Uterus (tissue), 4 donors: ENCODE results near the gene CD4. TPM values are rescaled to one million over a fixed set of nuclear protein-coding genes. Genes with fewer than 3 reads are reported as not detected.

Experiments used
- DNase-seq, 2 donors: peaks; one replicate each; pipeline ENCODE4 v3.0.0-alpha.2; 2019 to 2020
- H3K27ac ChIP-seq, 2 donors: fragments of 200-600 bp; sonication (generic); 1 replicate in 1 of 2; 2 replicates in 1 of 2; pipeline ENCODE4 v1.5.1; 2016 to 2018
- H3K27me3 ChIP-seq, 2 donors: fragments of 200-600 bp; sonication (generic); one replicate each; pipeline ENCODE4 v1.5.1; 2018 to 2019; ENCODE audit warnings: control low read depth in 1 of 2
- H3K36me3 ChIP-seq, 2 donors: fragments of 200-600 bp; sonication (generic); one replicate each; pipeline ENCODE4 v1.5.1; 2019; ENCODE audit warnings: control low read depth in 1 of 2
- H3K4me1 ChIP-seq, 2 donors: fragments of 200-600 bp; sonication (generic); one replicate each; pipeline ENCODE4 v1.5.1; 2018 to 2019; ENCODE audit warnings: control low read depth in 1 of 2
- H3K4me3 ChIP-seq, 2 donors: fragments of 200-600 bp; sonication (generic); 1 replicate in 1 of 2; 2 replicates in 1 of 2; pipeline ENCODE4 v1.5.1; 2018 to 2019; ENCODE audit warnings: mild to moderate bottlenecking in 1 of 2
- H3K9me3 ChIP-seq, 2 donors: fragments of 200-600 bp; sonication (generic); one replicate each; pipeline ENCODE4 v1.5.1; 2019; ENCODE audit warnings: control low read depth in 1 of 2
- CTCF ChIP-seq, 4 experiments: fragments of 200-600 bp in 2 of 4; fragments of 450-650 bp in 2 of 4; sonication (generic) in 2 of 4; IDR thresholded peaks; one replicate each; pipeline ENCODE4 v1.5.1; 2016 to 2019; ENCODE audit warnings: antibody characterized with exemption in 4 of 4, mild to moderate bottlenecking in 2 of 4, moderate library complexity in 1 of 4
- POLR2A ChIP-seq, 2 donors: fragments of 450-650 bp; IDR thresholded peaks; one replicate each; pipeline ENCODE4 v1.6.1; 2016; ENCODE audit warnings: antibody characterized with exemption in 2 of 2, mild to moderate bottlenecking in 1 of 2, moderate library complexity in 1 of 2
- intact Hi-C: fragments of 100-400 bp; cut with DNase I; formaldehyde crosslinking; loops from one replicate; pipeline ENCODE4 v1.15.1; 2023; ENCODE audit warnings: low total_unique reads
- total RNA-seq, 4 donors: library from RNA; depleted of rRNA in 3 of 4; stranded (reverse); fragments of >200 nt in 3 of 4; gene quantifications; one replicate each; pipeline versions ENCODE4 v1.1.0 to v1.2.4, GENCODE V29; 2014 to 2023
- donor health status: DM: yes; HTN: yes; CAD: no.

The CD4 gene
- total RNA-seq, 4 donors from 2014 or later = 1.0 to 24.3 (median 10.4) TPM

GRCh38 chr12:6774499-6775062 lies 14.7 kb upstream of the CD4 start:
- no peak for DNase-seq
- Histone ChIP-seq H3K9me3 (no peaks in the 10 kb centered on the region), H3K4me3 (no peak overlapping the region), H3K27me3 (no peaks in the 10 kb centered on the region), H3K36me3 (no peaks in the 10 kb centered on the region), H3K27ac (peak overlapping the region; percentile 74 to 98), H3K4me1 (no peaks in the 10 kb centered on the region)
- no peak for TF ChIP-seq CTCF (IDR thresholded peaks at IDR 0.05)
- no peak for TF ChIP-seq POLR2A (IDR thresholded peaks at IDR 0.05)
- intact Hi-C loops = no loop called here

GRCh38 chr12:6775185-6776174 lies 13.8 kb upstream of the CD4 start:
- intact Hi-C loops = no loop called here
- Histone ChIP-seq H3K4me1 (no peaks in the 10 kb centered on the region), H3K27ac (no peak overlapping the region)

GRCh38 chr12:6777386-6777785 lies 11.9 kb upstream of the CD4 start:
- Histone ChIP-seq H3K27me3 (no peaks in the 10 kb centered on the region), H3K9me3 (no peaks in the 10 kb centered on the region), H3K36me3 (no peaks in the 10 kb centered on the region), H3K4me3 (no peak overlapping the region), H3K4me1 (no peaks in the 10 kb centered on the region), H3K27ac (peak overlapping the region; percentile 83 to 84)
- intact Hi-C loops = no loop called here
- DNase-seq = no peak
- no peak for TF ChIP-seq POLR2A (IDR thresholded peaks at IDR 0.05)
- TF ChIP-seq CTCF (IDR thresholded peaks at IDR 0.05) = no peak

More at GRCh38 chr12:6775185-6776174, 13.8 kb upstream of the CD4 start:
- H3K27me3 ChIP-seq = no peaks in the 10 kb centered on the region
- H3K4me3 ChIP-seq = no peak overlapping the region
- TF ChIP-seq POLR2A (IDR thresholded peaks at IDR 0.05) = no peak
- no peak for TF ChIP-seq CTCF (IDR thresholded peaks at IDR 0.05)
- H3K9me3 ChIP-seq = no peaks in the 10 kb centered on the region
- H3K36me3 ChIP-seq = no peaks in the 10 kb centered on the region
- DNase-seq = no peak

GRCh38 chr12:6778217-6778573 lies 11.1 kb upstream of the CD4 start:
- Histone ChIP-seq H3K4me1 (no peaks in the 10 kb centered on the region), H3K27me3 (no peaks in the 10 kb centered on the region), H3K4me3 (peak overlapping the region; percentile 33 to 38), H3K9me3 (no peaks in the 10 kb centered on the region), H3K36me3 (no peaks in the 10 kb centered on the region), H3K27ac (peak overlapping the region; percentile 83 to 84)
- TF ChIP-seq CTCF (IDR thresholded peaks at IDR 0.05) = no peak
- no peak for TF ChIP-seq POLR2A (IDR thresholded peaks at IDR 0.05)
- DNase-seq = peak in 1 of 2 donors; percentile 71
- intact Hi-C loops = no loop called here
